Stimulated activated CD8-positive, alpha-beta memory T cell treated with anti-CD3 and anti-CD28 coated beads, Interleukin-4, amount 100 ng/mL, for 1 hour (primary cell): ENCODE results near the gene PPP2R2D.
A peak's percentile ranks its signal among the peaks of the same experiment; 100 is the strongest.
"Not testable (repeated sequence)": the region's sequence is repeated elsewhere in the genome, so short reads cannot be mapped to it uniquely, and the experiment has no call there.

Source experiments
- DNase-seq, 2 donors: peaks; one replicate each; pipeline ENCODE4 v3.0.0-alpha.2; 2020; ENCODE audit warnings: low read depth in 2 of 2, low spot score in 1 of 2

The PPP2R2D gene

DNA sequence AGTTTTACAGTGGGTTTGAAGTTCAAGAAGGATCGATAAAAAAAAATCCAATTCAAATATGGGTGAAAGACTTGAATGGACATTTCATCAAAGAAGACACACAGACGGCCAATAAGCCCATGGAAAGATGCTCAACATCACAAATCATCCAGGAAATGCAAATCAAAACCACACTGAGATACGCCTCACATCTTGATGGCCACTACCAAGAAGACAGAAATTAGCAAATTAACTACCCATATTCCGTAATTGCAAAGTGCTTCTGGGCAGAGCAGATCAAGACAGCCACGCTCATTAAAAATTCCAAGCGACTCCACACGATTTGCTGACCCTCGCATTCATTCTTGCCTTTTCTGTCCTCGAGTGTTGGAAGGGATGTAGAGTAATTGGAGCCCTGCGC, 34.1 kb upstream of the PPP2R2D start:
- no peak for DNase-seq

DNA sequence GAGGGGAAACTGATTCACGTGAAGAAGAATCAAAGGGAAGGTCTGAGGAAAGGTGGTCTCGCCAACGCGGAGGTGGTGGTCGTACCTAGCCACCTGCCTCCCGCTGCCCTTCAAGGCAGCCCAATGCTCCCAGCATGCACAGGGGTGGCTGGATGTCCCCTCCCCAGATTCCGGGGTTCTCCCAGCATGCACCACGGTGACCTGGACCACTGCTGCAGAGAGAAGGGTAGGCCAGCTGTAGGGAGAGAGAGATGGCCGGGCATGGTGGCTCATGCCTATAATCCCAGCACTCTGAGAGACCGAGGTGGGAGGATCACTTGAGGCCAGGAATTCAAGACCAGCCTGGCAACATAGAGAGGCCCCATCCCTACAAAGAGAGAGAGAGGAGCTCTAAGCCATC, 32.4 kb upstream of the PPP2R2D start:
- no peak for DNase-seq

DNA sequence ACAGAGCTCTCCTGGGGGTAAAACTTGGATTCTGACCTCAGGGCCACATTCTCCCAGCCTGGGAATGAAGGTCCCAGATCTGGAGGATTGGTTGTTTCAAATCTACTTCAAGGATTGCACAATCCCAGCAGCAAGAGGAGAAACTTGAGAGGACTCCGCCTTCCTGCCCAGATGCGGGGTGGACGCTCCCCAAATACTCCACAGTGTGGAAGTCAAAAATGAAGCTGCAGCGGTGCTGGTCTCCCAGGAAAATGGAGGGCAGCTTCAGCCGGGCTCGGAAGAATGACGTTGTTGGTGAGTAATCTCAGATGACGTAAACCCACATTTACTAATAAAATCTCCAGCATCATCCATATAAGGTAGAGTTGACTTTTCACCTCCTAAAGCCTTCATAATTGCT, 31.5 kb upstream of the PPP2R2D start:
- DNase-seq = no peak

DNA sequence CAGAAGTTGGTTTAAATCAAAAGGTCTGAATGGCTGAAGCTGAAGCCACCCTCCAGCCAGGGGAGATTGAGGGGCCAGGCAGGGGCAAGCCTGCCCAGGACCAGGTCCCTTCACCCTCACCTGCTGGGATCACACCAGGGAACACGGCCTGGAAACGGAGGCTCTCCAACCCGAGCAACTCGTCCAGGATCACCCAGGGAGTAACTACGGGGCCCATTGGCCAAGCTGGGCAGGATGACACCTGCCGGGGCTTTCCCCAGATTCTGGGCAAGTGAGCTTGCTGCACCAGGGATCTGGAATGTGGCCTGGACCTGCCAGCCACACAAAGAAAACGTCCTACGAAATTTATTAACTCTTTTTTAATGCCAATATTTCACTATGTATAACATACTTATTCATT, 30.4 kb upstream of the PPP2R2D start:
- DNase-seq = no peak

DNA sequence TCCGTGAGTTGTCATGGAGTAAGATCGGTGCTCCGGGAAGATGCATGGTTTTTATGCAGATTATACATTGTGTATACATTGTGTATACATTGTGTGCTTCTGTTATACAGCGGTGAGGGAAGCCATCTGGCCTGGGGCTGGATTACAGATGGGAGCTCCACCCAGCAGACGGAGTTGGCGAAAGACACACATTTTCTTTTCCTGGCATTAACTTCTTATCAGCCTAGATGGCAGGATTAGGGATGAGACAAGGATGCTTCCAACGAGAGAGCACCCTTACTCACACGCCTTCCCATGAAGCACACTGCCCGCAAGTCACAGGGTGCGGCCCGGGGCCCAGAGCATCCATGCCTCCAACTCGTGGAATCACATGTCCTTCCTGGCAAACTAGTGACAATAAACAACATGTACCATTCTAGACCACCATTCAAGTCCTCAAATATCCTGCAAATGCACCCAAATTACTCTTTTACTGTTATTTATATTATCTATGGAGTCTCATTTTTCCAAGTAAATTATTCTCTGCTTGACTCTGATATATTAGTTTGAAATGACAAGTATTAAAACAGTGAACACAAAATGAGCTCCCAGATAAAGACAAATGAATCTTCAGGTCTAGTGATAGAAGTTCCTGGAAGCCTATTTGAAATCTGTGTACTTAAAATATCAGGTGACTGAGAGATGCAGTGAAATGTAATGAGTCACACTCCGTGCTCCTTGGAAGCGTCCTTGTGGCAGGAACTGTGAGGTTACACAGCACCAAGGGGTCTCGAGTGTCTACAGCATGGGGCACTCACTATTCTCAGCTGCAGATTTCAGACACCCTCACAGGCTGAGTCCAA, 29.8 kb upstream of the PPP2R2D start:
- DNase-seq = no peak

DNA sequence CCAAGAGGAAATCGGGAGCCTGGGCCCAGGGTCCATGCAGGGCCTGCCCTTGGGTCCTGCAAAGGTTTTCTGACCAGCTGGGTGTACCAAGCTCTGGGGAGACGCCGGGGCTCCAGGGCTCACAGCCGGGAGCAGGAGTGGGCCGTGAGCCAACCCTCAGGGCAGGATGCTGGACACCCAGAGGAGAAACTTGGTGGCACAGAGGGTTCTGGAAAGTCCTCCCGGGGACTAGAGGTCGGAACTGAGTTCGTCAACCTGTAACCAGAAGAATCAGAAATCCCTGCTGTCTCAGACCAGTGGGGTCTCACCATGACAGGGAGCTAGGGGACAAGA, 29.2 kb upstream of the PPP2R2D start:
- no peak for DNase-seq

DNA sequence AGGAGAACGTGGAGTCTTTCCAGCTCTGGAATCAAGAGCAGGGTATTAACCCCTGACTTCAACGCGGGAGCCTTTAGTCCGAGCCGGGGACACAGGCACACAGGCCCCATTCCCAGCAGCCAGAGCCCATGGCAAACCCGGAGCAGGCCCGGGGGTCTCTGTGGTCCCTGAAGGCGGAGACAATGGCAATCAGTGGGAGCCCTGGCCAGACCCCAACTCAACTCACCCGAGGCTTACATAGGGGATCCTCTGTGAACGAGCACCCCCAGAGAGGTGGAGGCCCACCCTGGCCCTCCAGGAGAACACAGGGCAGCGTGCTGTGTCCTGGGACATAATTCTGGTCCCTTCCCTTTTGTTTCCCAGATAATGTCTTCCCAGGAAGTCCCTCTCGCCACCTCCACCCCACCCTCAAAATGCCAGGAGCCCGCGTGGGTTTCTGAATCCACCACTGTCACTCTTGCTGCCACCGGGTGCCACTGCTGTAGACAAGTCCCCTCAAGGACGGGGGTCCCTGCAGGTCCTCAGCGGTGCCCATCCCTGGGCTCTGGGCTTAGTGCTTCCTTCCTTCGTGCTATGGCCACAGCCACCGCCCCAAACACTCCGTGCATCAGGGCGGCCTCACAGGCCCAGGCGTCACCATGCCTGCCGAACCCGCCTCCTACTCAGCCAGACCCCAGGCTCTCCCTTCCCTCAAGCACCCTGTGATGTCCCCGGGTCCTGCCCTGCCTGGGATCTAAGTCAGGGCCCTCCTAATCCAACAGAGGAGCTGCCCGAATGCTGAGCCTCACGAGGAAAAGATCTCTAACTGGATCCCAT, 28.6 kb upstream of the PPP2R2D start:
- DNase-seq = no peak

DNA sequence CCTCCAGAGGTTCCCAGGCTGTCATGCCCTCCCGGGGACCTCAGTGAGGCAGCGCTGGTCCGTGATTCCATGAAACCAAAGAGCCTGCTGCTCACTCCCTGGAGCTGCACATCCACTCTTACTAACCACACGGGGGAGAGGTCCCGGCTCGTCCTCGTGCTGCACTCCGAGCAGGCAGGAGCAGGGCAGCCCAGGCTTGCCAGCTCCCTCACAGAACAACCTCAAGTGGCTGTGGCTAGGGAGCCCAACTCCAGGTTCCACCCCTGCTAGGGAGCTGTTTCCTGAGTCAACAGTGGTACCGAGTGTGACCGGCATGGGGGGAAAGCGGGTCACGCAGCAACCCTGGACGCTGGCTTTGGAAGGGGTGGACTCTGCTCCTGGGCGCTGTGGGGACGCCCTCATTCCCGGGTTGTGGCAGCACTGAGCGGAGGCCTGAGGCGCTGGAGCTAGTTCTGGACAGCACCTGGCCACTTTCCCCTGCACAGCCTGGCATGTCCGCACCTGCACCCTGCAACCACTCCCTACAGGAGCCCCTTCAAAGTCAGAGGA, 27.9 kb upstream of the PPP2R2D start:
- DNase-seq = no peak

DNA sequence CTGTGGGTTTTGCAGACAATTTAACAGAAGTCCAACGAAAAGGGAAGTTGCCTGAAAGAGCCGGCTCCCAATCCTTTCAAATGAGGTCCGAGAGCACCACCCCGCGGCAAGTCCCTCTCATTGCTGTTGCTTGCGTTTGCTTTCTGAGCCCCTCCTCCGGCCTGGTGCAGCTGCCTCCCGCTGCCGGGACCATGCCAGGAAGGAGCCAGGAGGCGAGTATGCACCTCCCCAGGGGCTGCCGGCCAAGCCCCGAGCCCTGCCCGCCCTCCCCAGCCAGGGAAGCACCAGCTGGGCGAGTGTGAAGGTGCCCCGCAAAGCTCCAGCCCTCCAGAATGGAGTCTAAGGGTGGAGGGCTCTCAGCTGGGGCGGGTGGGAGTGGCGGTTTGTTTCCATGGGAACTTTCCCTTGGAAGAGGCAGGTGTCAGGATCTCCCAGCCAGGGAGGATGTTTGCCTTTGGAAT, 25.8 kb upstream of the PPP2R2D start:
- no peak for DNase-seq

DNA sequence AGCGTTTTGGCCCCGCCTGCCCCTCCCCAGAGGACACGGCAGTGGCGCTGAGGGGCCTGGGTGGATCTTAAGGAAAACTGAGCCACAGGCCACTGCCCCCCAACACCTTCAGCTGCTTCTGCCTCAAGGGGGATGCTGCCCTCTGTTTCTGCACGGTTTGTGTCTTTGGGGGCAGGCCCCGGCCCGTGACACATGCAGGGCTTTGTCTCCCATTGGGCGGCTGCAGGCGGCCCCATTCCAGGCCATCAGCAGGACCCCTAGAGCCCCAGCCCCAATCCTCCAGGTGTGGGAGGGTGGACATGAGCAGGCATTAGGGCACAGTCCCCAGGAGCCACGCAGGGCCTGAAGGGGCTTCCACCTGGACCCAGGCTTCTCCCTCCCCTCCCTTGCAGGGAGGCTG, 25.3 kb upstream of the PPP2R2D start:
- DNase-seq = no peak

DNA sequence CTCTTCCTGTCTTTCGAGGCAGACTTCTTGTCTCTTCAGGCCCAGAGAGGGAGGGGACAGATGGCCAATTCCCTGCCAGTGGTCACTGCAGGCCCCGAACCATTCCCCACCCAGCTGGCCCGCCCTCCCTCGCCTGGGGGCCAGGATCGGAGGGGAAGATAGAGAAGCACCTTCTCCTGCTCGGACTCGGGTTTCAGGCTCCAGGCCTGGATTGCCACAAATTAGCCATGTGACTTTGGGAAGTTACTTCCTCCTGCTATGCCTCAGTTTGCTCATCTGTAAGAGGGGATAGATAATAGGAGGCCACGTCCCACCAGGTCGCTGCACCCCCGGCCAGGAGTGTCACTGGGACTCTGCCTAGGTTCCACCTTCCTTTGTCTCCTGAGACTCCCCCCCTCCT, 24.8 kb upstream of the PPP2R2D start:
- no peak for DNase-seq

DNA sequence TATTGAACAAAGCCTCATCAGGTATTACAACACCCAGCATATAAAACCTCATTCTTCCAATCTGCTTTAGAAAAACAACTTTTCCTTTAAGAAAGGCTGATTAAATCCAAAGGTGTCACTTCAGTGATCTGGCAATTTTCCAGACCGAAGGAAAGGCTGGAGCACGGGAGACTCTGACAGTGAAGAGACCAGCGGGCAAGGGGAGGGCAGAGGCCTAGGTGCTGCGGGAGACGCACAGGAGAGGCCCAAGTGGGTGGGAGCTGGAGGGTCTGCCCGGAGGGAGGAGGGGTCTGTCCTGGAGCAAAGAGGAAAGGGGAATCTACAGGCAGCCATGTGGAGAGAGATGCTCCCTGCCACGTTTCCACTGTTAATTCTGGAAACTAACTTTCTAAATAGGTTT, 24.3 kb upstream of the PPP2R2D start:
- no peak for DNase-seq

DNA sequence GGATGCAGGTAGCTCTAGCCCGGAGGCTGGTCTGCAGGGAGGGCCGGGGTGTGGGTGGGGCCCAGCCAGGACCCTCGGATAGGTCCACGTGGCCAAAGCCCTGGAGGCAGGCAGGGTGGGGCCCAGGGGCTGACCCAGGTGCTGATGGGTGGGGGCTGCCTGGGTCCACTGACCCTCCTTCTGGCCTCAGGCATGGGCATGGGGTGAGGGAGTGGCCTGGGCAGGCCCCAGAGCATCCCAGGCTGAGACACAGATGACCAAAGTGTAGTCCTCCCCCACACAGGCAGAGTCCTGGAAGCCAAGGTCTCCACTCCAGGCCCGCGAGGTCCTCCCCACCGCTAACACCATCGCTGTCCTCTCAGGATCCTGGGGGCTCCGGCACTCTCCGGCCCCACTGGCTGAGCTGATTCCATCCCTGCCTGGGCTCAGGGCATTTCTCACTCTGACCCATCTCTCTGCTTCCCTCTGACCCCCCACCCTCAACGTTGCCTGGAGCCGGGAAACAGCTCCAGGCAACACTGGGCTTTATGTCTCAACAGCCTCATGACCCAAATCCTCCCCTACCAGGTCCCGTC, 20.7 kb upstream of the PPP2R2D start:
- no peak for DNase-seq

DNA sequence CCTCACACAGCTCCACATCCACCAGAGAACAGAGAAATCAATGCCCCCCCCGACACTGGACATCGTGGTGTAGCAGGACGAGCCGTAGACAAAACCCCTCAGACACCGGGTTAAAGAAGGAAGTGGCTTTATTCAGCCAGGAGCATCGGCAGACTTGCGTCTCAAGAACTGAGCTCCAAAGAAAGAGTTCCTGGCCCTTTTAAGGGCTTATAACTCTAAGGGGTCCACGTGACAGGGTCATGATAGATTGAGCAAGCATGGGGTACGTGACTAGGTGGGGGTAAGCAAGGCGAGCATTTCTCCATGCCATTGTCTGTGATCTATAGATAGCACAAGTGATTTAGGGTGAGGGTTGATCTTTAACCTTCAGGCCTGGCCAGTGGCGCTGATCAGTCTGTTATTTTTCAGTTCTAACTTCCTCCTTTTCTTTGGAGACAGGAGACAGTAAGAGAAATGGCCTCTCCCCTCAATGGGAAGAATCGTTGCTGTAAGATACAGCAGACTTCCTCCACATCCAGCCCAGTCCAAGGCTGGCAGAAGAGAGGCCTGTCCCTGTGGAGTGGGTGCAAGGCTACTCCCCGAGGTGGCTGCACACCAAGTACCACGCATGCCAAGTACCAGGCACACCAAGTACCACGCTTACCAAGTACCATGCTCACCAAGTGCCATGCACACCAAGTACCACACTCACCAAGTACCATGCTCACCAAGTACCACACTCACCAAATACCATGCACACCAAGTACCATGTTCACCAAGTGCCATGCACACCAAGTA, 19.5 kb upstream of the PPP2R2D start:
- DNase-seq = no peak

DNA sequence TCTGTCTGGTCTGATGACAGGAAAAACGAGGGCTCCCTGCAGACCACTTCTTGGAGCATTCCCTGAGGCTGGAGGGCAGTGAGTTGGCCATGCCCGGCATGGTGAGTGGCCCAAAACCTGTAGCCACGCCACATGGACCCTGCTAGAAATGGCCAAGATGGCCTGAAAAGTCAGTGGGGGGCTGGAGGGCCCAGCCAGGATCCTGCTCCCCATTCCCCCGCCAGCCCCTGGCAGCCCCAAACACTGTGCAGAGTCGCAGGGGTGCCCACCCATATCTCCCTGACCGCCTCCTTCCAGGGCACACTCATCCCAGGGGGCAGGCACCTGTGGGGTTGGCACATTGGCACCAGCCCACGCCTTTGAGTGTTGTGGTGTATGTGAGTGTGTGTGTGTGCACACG, 18.7 kb upstream of the PPP2R2D start:
- DNase-seq = no peak

DNA sequence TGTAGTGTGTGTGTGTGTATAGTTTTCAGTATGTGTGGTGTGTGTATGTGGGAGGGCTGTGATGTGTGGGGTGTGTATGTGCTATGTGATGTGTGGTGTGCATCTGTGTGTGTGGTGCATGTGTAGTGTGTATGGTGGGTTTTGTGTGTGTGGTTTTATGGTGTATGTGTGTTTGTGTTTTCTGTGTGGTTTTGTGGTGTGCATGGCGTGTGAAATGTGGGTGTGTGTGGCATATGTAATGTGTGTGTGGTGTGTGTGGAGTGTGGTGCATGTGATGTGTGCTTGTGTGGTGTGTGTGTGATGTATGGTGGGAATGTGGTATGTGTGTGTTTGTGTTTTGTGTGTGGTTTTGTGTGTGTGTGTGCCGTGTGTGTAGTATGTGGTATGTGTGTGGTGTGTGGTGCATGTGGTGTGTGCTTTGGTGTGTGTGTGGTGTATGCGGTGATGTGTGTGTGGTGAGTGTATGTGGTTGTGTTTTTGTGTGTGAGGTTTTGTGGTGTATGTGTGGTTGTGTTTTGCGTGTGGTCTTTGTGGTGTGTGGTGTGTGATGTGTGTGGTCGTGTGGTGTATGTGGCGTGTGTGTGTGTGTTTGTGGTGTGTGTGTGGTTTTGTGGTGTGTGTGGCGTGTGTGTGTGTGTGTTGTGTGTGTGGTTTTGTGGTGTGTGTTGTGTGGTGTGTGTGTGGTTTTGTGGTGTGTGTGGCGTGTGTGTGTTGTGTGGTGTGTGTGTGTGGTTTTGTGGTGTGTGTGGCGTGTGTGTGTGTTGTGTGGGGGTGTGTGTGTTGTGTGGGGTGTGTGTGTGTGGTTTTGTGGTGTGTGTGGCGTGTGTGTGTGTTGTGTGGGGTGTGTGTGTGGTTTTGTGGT, 18.0 kb upstream of the PPP2R2D start:
- DNase-seq = no peak

DNA sequence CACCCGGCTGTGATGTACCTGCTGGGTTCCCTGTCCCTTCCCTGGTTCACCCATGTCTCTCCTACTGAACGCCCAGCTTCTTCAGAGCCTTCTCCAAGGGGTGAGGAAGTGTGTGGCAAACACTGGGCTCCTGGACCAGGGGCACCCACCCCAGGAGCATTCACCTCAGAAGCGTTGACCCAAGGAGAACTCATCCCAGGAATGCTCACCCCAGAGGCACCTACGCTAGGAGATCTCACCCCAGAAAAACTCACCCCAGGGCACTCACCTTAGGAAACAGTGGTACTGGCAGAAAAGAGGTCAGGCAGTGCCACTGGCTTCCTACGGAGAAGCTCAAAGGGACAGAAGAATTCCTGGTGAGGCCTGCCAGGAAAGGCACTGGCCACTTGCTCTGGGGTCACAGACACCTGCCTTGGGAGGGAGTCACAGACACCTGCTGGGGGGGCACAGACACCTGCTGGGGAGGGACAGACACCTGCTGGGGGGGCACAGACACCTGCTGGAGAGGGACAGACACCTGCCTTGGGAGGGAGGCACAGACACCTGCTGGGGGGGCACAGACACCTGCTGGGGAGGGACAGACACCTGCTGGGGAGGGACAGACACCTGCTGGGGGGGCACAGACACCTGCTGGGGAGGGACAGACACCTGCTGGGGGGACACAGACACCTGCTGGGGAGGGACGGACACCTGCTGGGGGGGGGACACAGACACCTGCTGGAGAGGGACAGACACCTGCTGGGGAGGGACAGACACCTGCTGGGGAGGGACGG, 17.0 kb upstream of the PPP2R2D start:
- DNase-seq = not testable (repeated sequence)

DNA sequence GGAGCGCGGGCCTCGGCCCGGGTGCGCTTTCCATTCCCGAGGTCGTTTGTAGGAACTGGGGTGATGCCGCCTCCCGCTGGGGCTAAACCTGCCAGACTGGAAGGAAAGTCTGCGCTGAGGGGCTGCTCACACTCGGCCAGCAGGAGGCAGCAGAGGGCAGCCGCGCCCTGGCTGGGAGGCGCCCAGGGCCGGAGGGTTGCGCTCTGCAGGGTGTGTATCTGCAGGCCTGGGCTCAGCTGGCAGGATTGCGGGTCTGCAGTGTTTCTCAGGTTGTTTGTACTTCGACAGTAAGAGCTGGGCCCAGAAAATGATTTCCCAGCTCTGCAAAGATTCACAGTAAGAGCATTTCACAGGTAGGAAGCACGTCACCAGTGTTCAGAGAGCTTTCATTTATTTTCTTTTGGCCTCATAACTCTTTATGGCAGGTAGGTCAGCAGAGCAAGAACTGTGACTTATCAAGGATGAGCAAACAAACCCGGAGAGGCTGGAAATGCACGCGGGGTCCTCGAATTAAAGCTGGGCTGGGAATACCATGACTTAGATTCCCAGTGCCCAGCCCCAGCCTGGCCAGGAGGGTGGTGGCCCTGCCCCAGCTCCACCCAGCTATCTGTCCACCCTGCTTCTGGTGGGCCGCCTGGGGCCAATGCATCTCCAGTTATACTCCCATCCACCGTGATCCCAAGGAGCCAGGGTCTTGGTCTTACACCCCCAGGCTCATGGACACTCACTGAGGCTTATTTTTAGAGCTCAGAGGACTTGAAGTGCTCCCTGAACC, 15.2 kb upstream of the PPP2R2D start:
- DNase-seq = peak; percentile 61 to 68

DNA sequence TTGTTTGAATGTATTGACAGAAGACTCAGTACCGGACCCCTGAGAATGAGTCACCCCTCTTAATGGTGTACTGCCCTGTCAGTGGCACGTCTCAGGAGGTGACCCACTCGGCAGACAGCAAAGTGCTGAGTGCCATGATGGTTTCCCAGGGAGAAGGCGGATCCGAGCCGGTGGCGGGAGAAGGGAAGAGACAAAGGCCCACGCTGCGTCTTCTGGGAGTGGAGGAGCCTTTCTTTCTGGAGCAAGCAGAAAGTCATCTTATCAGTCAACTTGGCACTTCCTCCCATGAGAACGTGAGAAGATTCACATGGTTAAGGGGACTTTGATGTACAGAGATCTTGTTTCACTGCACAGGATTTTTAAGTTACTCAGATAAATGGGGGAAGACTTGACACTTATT, 14.6 kb upstream of the PPP2R2D start:
- no peak for DNase-seq
